ENCODE data around the gene SLC26A1. TPM values are rescaled to one million over a fixed set of nuclear protein-coding genes. Genes with fewer than 3 reads are reported as not detected.

The SLC26A1 gene
- total and polyA plus RNA-seq, 2 donors, result 0.05 to 0.20 TPM

DNA sequence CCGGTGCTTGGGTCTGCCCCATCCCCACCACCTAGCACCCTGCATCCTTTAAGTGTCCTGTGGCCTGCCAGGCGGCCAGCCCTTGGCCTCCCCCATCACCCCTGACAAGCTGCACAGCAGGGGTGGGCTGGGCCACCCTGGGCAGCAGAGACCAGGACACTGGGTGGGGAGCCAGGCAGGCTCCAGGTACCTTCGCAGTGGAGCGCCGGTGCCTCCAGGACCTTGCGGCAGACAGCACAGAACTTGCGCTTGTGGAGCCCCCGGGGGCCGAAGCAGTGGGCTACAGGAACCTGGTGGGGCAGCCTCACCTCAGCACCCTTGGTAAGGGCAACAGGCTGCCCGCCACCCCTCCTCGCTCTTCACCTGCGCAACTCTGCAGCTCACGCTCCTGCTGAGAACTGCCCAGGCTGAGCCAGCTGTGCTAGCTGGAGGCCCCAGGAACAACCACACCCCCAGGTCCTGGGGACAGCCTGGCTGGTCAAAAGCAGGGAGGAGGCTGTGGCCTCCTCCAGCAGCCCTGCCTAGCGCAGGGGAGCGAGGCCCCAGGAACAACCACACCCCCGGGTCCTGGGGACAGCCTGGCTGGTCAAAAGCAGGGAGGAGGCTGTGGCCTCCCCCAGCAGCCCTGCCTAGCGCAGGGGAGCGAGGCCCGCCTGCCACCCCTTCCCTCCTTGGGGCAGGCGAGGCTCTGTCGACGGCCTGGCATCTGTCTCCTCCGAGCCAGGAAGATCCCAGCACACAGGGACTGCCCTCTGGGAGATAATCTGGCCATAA, 24.4 kb downstream of the SLC26A1 start:
- no peak for DNase-seq (ENCODE audit: extremely low spot score)
- H3K4me1 ChIP-seq (ENCODE audit: insufficient read depth), result peaks cover 5% of the 10 kb centered on the region
- WGBS, result 80% methylated on average over 23 of the region's 23 CpGs
- H3K27ac ChIP-seq (ENCODE audit: low read depth), result no peak overlapping the region
- H3K4me3 ChIP-seq (ENCODE audit: low read depth, low read length), result no peak overlapping the region
- H3K36me3 ChIP-seq (ENCODE audit: insufficient read depth), result no peaks in the 10 kb centered on the region

DNA sequence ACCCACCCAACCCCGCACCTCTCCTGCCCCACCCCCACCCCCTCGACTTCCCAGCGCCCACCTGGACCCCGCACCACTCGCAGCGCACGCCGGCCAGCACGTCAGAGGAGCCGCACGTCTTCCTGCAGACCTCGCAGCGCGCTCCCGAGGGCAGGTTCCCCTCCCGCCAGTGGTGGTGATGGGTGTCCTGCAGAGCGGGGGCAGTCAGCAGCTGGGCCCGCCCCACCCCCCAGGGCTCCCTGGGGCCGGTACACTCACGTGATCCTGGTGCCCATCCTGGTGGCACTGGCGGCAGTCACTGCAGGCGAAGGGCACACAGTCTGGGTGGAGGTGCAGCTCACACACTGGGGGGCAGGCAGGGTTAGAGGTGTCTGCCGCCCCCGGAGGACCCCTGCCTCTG, 25.0 kb downstream of the SLC26A1 start:
- H3K27ac ChIP-seq (ENCODE audit: low read depth), result no peak overlapping the region
- H3K36me3 ChIP-seq (ENCODE audit: insufficient read depth), result no peaks in the 10 kb centered on the region
- WGBS, result 24% methylated on average over 24 of the region's 24 CpGs
- H3K4me3 ChIP-seq (ENCODE audit: low read depth, low read length), result no peak overlapping the region
- peaks cover 5% of the 10 kb centered on the region for H3K4me1 ChIP-seq (ENCODE audit: insufficient read depth)
- DNase-seq (ENCODE audit: extremely low spot score), result no peak

DNA sequence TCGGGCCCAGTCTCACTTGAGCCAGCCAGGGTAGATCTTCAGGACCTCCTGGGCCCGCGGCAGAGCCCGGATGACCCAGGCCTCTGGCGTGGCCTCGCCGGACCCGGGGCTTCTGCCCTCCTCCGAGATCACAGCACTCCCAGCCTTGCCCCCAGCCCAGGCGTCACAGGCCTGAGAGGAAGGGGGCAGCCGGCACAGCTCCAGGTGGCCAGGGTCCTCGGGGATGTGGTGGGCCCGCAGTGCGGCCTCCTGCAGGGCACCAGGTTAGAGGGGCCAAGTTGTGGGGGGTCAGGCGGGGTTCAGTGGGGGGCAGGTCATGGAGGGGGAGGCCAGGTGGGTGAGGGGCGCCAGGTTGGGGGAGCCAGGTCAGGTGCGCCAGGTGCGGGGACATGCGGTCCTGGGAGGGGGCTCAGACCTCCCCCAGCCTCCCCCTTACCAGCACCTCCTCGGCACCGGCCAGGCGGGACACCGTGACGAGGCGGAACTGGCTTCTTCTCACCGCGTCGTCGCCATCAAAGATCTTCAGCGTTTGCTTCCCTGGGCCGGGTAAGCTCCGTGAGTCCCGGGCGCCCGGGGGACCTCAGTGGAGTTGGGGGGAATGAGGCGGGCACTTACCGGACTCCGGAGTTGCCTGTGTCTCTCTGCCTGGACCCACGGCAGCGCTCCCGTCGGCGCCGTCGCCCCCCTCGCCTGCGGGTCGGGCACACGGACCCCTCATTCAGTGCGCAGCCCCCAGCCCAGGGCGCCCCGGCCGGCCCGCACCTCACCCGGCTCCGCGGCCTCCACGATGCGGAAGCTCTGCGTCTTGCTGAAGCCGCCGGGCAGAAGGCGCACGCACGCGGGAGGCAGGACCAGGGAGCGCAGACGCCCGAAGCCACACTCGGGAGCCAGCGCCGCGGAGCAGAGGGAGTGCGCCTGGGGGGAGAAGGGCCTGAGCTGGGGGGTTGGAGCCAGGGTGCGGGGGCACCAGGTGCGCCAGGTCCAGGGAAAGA, 25.8 kb downstream of the SLC26A1 start:
- Histone ChIP-seq H3K4me1 (ENCODE audit: insufficient read depth) (peaks cover 5% of the 10 kb centered on the region), H3K27ac (ENCODE audit: low read depth) (no peak overlapping the region), H3K4me3 (ENCODE audit: low read depth, low read length) (no peak overlapping the region), H3K36me3 (ENCODE audit: insufficient read depth) (no peaks in the 10 kb centered on the region)
- no peak for DNase-seq (ENCODE audit: extremely low spot score)
- WGBS, result 42% methylated on average over 76 of the region's 76 CpGs

DNA sequence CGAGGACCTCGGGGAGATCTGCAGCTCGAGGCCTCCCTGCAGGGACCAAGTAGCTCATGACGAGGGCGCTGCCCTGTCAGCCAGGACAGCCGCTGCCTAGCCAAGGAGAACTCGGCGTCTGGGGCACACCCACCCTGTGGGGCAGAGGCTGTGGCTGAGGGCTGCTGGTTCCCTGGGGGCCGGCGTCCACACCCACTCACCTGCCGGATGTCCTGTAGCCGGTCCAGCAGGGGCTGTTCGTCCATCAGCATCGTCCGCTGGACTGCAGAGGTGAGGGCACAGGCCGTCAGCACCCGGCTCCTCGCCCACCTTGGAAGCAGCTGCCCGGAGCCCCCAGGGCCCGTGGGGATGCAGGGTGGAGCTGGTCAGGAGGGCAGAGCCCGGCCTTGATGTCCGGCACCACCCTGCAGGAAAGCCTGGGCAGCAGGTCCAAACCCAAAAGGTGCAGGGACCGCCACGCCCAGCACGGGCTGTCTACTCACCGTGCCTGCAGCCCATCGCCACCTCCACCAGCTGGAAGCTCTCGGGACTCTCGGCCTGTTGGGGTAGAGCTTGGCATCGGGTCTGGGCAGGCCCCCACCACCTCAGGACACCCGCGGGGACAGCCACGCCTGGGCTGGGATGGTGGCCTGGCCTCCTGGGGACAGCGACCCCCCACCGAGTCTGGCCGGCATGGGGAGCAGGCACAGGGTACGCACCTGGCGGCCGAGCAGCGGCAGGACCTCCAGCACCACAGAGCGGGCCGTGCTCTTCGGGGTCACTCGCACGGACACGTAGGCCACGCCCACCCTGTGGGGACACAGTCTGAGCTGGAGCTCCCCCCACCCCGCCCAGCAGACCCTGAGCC, 26.7 kb downstream of the SLC26A1 start:
- 90% methylated on average over 48 of the region's 48 CpGs for WGBS
- peaks cover 5% of the 10 kb centered on the region for H3K36me3 ChIP-seq (ENCODE audit: insufficient read depth)
- no peak overlapping the region for H3K27ac ChIP-seq (ENCODE audit: low read depth)
- no peak for DNase-seq (ENCODE audit: extremely low spot score)
- H3K4me1 ChIP-seq (ENCODE audit: insufficient read depth), result no peaks in the 10 kb centered on the region
- no peak overlapping the region for H3K4me3 ChIP-seq (ENCODE audit: low read depth, low read length)

DNA sequence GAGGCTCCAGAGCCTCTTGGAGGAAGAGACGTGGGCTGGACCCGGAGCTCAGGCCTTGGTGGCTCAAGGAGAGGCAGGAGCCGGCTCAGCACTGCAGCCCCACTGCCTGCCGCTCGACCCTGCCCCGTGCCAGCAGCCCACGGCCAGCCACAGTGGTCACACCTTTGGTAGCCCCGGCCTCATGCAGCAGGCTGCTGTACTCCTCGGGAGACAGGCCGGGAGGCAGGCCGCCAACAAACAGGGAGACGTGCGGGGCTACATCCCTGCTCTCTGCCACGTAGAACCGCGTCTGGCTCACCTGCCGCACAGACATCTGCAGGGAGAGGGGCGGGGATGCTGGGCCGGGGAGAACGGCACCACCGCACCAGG, 27.5 kb downstream of the SLC26A1 start:
- peaks cover 8% of the 10 kb centered on the region for H3K36me3 ChIP-seq (ENCODE audit: insufficient read depth)
- no peaks in the 10 kb centered on the region for H3K4me1 ChIP-seq (ENCODE audit: insufficient read depth)
- WGBS, result 93% methylated on average over 21 of the region's 21 CpGs
- H3K4me3 ChIP-seq (ENCODE audit: low read depth, low read length), result no peak overlapping the region
- H3K27ac ChIP-seq (ENCODE audit: low read depth), result no peak overlapping the region
- no peak for DNase-seq (ENCODE audit: extremely low spot score)

DNA sequence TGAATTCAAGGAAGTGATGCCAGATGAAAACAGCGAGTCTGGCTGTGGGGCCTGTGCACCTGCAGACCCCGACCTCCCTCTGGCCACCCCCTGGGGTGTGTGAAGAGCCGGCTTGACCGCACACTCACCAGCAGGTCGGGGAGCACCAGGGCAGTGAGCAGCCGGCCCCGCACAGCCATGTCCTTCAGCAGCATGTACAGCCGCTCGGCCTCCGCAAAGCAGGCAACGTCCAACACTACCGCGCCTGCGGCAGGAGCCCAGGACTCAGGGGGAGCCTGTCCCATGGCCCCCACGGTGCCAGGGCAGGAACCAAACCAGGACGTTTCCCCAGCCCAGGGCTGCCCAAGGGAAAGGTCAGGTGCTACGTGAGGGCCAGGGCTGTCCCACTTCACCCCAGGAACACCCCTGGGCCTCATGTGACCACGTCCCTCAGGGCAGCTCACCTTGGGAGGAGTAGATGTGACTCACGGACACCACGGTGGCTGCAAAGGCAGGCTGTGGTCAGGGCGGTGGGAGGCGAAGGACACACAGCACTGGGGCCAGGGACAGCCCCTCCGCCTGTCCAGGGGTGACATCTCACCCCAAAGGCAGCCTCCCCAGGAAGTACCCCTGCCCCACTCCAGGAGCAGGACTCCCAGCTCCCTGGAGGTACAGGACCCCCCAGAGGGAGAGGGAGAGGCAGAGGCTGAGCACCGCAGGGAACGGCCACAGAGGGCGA, 28.0 kb downstream of the SLC26A1 start:
- WGBS, result 92% methylated on average over 26 of the region's 26 CpGs
- DNase-seq (ENCODE audit: extremely low spot score), result no peak

DNA sequence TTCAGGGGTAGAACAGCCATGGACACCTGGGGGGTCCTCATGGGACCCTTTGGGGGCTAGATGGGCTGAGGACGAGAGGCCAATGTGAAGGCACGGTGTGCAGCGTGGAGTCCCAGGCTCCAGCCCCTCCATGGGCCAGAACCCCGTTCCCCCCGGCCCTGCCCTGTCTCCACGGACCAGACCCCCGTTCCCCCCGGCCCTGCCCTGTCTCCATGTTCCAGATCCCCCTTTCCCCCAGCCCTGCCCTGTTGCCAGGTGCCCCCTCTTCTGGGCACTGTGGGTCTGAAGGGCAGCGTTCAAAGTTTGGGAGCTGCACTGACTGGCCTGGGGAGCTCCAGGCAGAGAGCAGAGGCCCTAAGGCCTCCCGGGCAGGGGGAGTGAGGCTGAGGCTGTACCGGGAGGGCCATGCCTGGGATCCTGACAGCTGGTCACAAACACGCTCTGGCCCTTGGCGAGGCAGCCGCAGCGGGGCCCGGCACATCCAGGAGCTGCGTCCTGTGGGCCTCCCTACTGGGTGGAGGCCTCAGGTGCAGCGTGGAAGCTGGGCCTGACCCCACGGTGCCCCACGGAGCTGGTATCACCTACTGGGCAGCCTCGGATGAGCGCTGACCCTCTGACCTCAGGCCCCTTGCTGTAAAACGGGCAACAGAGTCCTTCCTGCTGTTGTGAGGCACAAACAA, 28.7 kb downstream of the SLC26A1 start:
- no peak overlapping the region for H3K4me3 ChIP-seq (ENCODE audit: low read depth, low read length)
- WGBS, result 89% methylated on average over 23 of the region's 23 CpGs
- H3K36me3 ChIP-seq (ENCODE audit: insufficient read depth), result peaks cover 8% of the 10 kb centered on the region
- no peak for DNase-seq (ENCODE audit: extremely low spot score)
- no peak overlapping the region for H3K27ac ChIP-seq (ENCODE audit: low read depth)
- H3K4me1 ChIP-seq (ENCODE audit: insufficient read depth), result no peaks in the 10 kb centered on the region

More for the DNA sequence above, 28.0 kb downstream of the SLC26A1 start:
- H3K36me3 ChIP-seq (ENCODE audit: insufficient read depth), result peaks cover 8% of the 10 kb centered on the region
- H3K27ac ChIP-seq (ENCODE audit: low read depth), result no peak overlapping the region
- no peaks in the 10 kb centered on the region for H3K4me1 ChIP-seq (ENCODE audit: insufficient read depth)
- H3K4me3 ChIP-seq (ENCODE audit: low read depth, low read length), result no peak overlapping the region

DNA sequence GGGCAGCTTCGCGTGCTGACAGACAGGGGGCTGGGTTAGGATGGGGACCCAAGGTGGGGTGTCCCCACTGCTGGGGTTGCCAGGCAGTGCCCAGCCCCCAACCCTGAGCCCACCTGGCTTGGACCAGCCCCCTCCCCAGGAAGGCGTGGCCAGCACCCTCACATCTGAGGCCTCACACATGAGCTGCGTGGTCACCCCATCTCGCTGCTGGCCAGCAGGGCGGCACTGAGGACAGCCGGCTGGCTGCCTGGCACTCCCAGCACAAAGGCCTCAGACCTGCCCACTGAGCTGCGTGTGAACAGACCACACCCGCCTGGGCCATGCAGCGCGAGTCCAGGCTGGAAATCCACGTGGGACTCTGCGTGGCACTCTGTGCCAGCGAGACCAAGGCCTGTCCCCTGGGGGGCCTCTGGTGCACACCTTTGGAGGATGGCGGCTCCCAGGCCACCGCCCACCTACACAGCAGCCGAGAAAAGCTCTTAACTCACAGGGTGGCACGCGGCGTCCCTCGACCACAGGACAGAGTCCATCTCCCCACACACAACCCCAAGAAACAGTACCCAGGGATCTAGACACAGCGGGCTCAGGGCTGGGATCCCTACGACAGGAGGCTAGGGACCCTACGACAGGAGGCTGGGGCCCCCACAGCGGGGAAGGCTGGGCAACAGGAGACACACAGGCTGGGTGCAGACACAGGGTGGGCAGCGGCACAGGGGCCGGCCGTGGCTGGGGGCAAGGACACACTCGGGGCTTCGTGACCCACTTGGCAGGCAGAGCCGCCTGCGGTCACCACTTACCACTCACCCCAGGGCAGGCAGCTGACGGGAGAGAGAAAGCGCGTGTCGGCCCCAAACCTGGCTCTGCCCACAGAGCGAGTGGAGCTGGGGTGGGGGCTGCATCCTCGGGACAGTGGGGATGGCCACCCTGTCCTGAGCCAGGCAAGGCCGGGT, 29.7 kb downstream of the SLC26A1 start:
- H3K36me3 ChIP-seq (ENCODE audit: insufficient read depth), result peaks cover 8% of the 10 kb centered on the region
- no peak overlapping the region for H3K4me3 ChIP-seq (ENCODE audit: low read depth, low read length)
- no peak overlapping the region for H3K27ac ChIP-seq (ENCODE audit: low read depth)
- WGBS, result 94% methylated on average over 39 of the region's 39 CpGs
- no peaks in the 10 kb centered on the region for H3K4me1 ChIP-seq (ENCODE audit: insufficient read depth)
- DNase-seq (ENCODE audit: extremely low spot score), result no peak

DNA sequence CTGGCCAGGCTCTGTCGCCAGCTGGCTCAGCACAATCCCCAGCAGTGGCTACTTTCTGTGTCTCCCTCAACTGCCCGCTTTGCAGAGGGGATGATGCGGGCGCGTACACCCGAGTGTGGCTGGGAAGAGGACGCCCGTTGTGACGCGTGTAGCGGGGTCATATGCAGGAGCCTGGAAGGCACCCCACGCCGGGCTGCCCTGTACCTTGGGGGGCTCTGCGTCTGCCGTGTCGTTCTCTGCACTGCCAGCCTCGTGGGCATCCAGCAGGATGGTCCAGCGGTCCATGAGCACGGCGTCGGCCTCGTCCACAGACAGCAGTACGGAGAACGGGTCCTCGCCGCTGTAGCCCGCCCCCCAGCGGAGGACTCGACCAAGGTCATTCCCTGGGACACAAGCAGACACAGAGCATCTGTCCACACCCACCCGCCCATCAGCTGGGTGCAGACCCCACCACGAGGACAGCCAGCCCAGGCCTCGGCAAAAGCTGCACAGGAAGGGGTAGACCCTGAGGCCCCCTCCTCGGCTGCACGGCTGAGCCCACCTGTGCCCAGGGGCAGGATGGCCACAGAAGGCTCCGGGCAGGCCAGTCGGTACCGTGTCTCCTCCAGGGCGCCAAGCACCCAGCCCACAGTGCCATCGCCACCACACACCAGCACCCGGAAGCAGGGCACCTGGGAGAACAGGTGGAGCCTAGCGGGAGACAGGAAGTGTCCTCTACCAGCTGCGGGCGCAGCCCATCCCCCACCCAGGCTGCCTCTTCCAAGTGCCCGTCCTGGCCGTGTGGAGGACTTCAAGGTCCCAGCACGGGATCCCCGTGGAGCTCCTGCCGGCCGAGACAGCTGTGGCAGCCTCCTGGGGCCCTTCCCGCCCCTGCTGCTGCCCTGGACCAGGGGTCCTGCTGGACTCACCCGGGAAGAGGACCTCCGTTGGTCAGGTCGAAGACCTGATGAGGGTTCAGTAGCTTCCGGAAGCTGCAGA, 30.7 kb downstream of the SLC26A1 start:
- WGBS, result 91% methylated on average over 54 of the region's 54 CpGs
- DNase-seq (ENCODE audit: extremely low spot score), result no peak
- Histone ChIP-seq H3K36me3 (ENCODE audit: insufficient read depth) (peaks cover 8% of the 10 kb centered on the region), H3K4me1 (ENCODE audit: insufficient read depth) (no peaks in the 10 kb centered on the region), H3K27ac (ENCODE audit: low read depth) (no peak overlapping the region), H3K4me3 (ENCODE audit: low read depth, low read length) (no peak overlapping the region)

DNA sequence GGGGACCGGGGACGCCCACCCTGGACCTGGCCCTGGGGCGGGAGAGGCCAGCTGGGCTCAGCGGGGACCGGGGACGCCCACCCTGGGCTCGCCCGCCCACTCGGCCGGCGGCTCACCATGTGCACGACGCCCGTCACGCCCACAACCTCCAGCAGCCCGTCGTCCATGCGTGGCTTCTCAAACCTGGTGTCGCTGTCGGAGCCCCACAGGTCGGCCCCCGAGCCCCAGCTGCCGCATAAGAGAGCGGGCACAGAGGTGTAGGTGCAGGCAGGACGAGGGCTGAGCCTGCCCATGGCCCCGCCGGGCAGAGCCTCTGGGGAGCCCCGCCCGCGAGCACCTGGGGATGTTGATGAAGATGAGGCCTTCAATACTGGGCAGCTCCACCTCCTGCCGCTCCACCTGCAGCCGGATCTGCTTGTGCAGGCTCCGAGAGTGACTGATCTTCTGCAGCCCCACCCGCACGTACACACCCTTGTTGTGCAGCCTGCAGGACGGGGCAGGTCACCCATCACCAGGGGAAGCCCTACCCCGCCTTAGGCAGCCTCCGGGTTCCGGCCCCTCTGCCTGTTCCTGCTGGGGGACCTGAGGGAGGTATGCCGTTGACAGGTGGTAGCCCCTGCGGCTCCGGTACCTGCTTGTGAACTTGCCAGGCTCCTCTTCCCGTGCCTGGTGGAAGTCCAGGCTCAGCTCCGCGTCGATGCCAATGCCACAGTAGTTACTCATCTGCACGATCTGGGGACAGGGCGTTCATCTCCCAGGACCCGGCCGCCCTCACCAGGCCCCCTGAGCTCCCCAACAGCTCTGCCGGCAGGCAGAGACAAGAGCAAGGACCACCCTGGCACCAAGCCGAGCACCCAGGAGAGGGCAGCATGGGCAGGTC, 31.6 kb downstream of the SLC26A1 start:
- WGBS, result 87% methylated on average over 52 of the region's 52 CpGs
- no peaks in the 10 kb centered on the region for H3K4me1 ChIP-seq (ENCODE audit: insufficient read depth)
- DNase-seq (ENCODE audit: extremely low spot score), result no peak
- H3K27ac ChIP-seq (ENCODE audit: low read depth), result no peak overlapping the region
- no peak overlapping the region for H3K4me3 ChIP-seq (ENCODE audit: low read depth, low read length)
- peaks cover 8% of the 10 kb centered on the region for H3K36me3 ChIP-seq (ENCODE audit: insufficient read depth)
